ENCODE results near the gene SLC15A2.

DNA sequence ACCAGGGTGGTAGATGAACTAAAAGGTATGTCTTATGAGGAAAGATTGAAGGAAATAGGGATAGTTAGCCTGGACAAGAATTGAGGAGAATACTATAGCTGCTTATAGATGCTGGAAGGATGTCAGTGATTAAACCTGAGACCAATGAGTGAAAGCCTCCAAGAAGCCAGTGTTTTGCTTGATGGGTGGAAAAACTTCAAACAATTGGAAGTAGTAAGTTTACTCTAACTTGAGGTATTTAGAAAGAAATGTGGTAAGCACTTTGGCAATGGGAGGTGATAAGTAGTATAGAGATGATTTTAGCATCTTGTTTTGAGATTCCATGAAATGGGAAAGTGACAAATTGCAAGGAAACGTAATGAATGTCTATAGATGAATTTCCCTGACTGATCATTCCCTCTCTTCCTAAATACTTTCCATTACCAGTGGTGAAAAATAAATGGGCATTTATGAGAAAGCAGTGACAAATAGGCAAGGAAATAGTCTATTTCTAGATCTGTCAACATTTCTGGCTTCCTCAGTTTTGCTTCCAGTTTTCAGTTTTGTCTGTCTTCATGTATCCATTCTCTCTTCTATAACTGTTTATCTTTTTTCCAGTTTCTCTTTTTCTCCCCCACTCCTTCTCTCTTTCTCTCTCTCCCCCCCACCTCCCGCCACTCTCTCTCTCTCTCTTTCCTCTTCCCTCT, 19.2 kb downstream of the SLC15A2 start:
- TF ChIP-seq CTCF (IDR thresholded peaks at IDR 0.05) = no peak
- TF ChIP-seq POLR2A (IDR thresholded peaks at IDR 0.05) = no peak
- TF ChIP-seq POLR2AphosphoS5 (IDR thresholded peaks at IDR 0.05; ENCODE audit: insufficient read depth in 1 of 2, low read depth in 1 of 2) = no peak

Data from vagina (tissue), 2 donors.